HepG2 (cell line): ENCODE data around the gene RGS6. TPM values are rescaled to one million over a fixed set of nuclear protein-coding genes. Genes with fewer than 3 reads are reported as not detected.

Experiments used
- ATAC-seq: fragments of 200-7000 bp; cut with Tn5 transposase; 3 replicates; pipeline ENCODE4 v1.9.1; 2020; ENCODE audit warnings: mild to moderate bottlenecking, moderate library complexity
- BruUV-seq: library from RNA; stranded (reverse); fragments of 400-500 nt; replicated peaks from 2 replicates; lab custom pipeline; 2021; lab: Mats Ljungman, UMichigan
- CTCF ChIA-PET: fragments of 300-600 bp; formaldehyde crosslinking; extraction: SDS; loops from one replicate; lab custom pipeline; 2021; ENCODE audit warnings: low total read pairs, inconsistent platforms, low intra/inter-chr PET ratio; lab: Yijun Ruan, JAX
- POLR2A ChIA-PET: fragments of 350-600 bp; sonication (Branson Sonifier 250); formaldehyde crosslinking; loops from one replicate; lab custom pipeline; 2020; ENCODE audit warnings: antibody characterized with exemption, inconsistent platforms; lab: Yijun Ruan, JAX
- DNase-seq: peaks from one replicate; pipeline ENCODE4 v3.0.0-alpha.2; 2015; ENCODE audit warnings: low spot score
- FAIRE-seq: peaks from 3 replicates; lab custom pipeline; 2011; peaks lifted over from hg19 to GRCh38; lab: Jason Lieb, UNC
- H2AFZ ChIP-seq: one replicate; pipeline ENCODE4 v1.6.1; 2011; ENCODE audit warnings: low read length, inconsistent platforms
- H3K27ac ChIP-seq: fragments of 300-600 bp; 3 replicates; pipeline ENCODE4 v1.8.0; 2011; ENCODE audit warnings: mixed run types, mild to moderate bottlenecking, mixed read lengths, low read length, inconsistent platforms; ENCODE audit not compliant: insufficient read depth; ENCODE audit errors: extremely low read length
- H3K27me3 ChIP-seq, 2 experiments: fragments of 200-600 bp in 1 of 2; 2 replicates in 1 of 2; 3 replicates in 1 of 2; pipeline versions ENCODE4 v1.6.0 to v1.8.0; 2011; ENCODE audit warnings: low read length in 2 of 2, mild to moderate bottlenecking in 2 of 2, moderate library complexity in 2 of 2, inconsistent platforms in 1 of 2; ENCODE audit not compliant: insufficient read depth in 2 of 2, control insufficient read depth in 1 of 2
- H3K36me3 ChIP-seq, 2 experiments: fragments of 200-600 bp in 1 of 2; replicated peaks in 1 of 2; 2 replicates in 1 of 2; 3 replicates in 1 of 2; pipeline versions ENCODE4 v1.5.1 to v1.8.0; 2011; ENCODE audit warnings: low read length in 2 of 2, inconsistent platforms in 1 of 2; ENCODE audit not compliant: insufficient read depth in 2 of 2, control insufficient read depth in 1 of 2
- H3K4me1 ChIP-seq: 2 replicates; pipeline ENCODE4 v1.5.1; 2012; ENCODE audit warnings: low read length, inconsistent platforms; ENCODE audit not compliant: insufficient read depth
- H3K4me2 ChIP-seq: 2 replicates; pipeline ENCODE4 v1.6.0; 2011; ENCODE audit warnings: low read depth, low read length, inconsistent platforms
- H3K4me3 ChIP-seq, 3 experiments: fragments of 200-600 bp in 1 of 3; sonication (generic), shearing (Covaris generic) in 1 of 3; replicated peaks in 1 of 3; 2 replicates each; pipeline ENCODE4 v1.5.1; 2011 to 2016; ENCODE audit warnings: low read length in 3 of 3, inconsistent platforms in 2 of 3, low read depth in 2 of 3, mild to moderate bottlenecking in 2 of 3, control low read depth in 1 of 3, mixed read lengths in 1 of 3; ENCODE audit not compliant: insufficient read depth in 1 of 3
- H3K79me2 ChIP-seq: one replicate; pipeline ENCODE4 v1.6.1; 2011; ENCODE audit warnings: low read length, inconsistent platforms; ENCODE audit not compliant: insufficient read depth
- H3K9ac ChIP-seq: 2 replicates; pipeline ENCODE4 v1.6.0; 2011; ENCODE audit warnings: mild to moderate bottlenecking, low read depth, low read length, inconsistent platforms; ENCODE audit not compliant: insufficient read depth
- H3K9me3 ChIP-seq: 2 replicates; pipeline ENCODE4 v1.5.1; 2012; ENCODE audit warnings: mild to moderate bottlenecking, low read length
- H4K20me1 ChIP-seq: 2 replicates; pipeline ENCODE4 v1.6.0; 2011; ENCODE audit warnings: inconsistent platforms, mild to moderate bottlenecking, low read length, moderate library complexity; ENCODE audit not compliant: insufficient read depth
- ATM ChIP-seq: fragments of 450-650 bp; IDR thresholded peaks from 2 replicates; pipeline ENCODE4 v1.7.1; 2017; ENCODE audit warnings: mild to moderate bottlenecking, borderline replicate concordance
- JUND ChIP-seq: sonication (generic); formaldehyde crosslinking; IDR thresholded peaks from 2 replicates; pipeline ENCODE4 v1.8.0; 2022; ENCODE audit warnings: mild to moderate bottlenecking, missing genetic modification reagents
- MIER2 ChIP-seq: IDR thresholded peaks from 2 replicates; pipeline ENCODE4 v1.6.1; 2016; ENCODE audit warnings: missing biosample characterization, missing genetic modification reagents
- PCBP2 ChIP-seq: fragments of 200-400 bp; formaldehyde crosslinking; optimal IDR thresholded peaks from 2 replicates; pipeline ENCODE3; 2018; ENCODE audit warnings: low read length, low read depth; ENCODE audit not compliant: poor library complexity, severe bottlenecking
- TCF12 ChIP-seq, 2 experiments: fragments of 450-650 bp in 1 of 2; sonication (generic) in 1 of 2; formaldehyde crosslinking in 1 of 2; IDR thresholded peaks; 2 replicates each; pipeline versions ENCODE4 v1.6.1 to v1.8.0; 2017 to 2022; ENCODE audit warnings: antibody characterized with exemption in 1 of 2, mild to moderate bottlenecking in 1 of 2, missing genetic modification reagents in 1 of 2, moderate library complexity in 1 of 2
- YY1 ChIP-seq: IDR thresholded peaks from 2 replicates; pipeline ENCODE4 v1.6.1; 2011; ENCODE audit warnings: low read length, low read depth, moderate library complexity, mild to moderate bottlenecking; ENCODE audit not compliant: insufficient read depth, insufficient replicate concordance
- ZNF629 ChIP-seq: sonication (generic); formaldehyde crosslinking; conservative IDR thresholded peaks from 2 replicates; pipeline ENCODE4 v1.5.0; 2020; ENCODE audit warnings: missing genetic modification reagents
- ZNF672 ChIP-seq: sonication (generic); formaldehyde crosslinking; IDR thresholded peaks from 2 replicates; pipeline ENCODE4 v1.8.1; 2022; ENCODE audit warnings: missing genetic modification reagents
- WGBS: methylation state at CpG from one replicate; pipeline ENCODE4 v1.1.6; 2017; ENCODE audit warnings: low lambda C conversion rate; 5-methylcytosine and 5-hydroxymethylcytosine counted together
- in situ Hi-C: cut with HindIII; loops from 2 replicates; pipeline ENCODE4 v1.10.0; 2017; ENCODE audit warnings: low pct_unique_long_range_greater_than_20kb; ENCODE audit not compliant: extremely low pct_ligation_motif_present
- intact Hi-C: fragments of 100-400 bp; cut with micrococcal nuclease; formaldehyde crosslinking; loops from one replicate; pipeline ENCODE4 v1.10.0; 2022; ENCODE audit not compliant: unreplicated experiment
- polyA plus RNA-seq, 8 experiments: library from polyadenylated mRNA; depleted of rRNA in 3 of 8; stranded (reverse) in 7 of 8; unstranded in 1 of 8; fragments of >200 nt; fragmentation: Illumina TruSeq in 4 of 8; extraction: Trizol in 4 of 8; gene quantifications; 2 replicates each; pipeline versions ENCODE4 v1.2.1 to v1.2.3, GENCODE V29; 2011 to 2016; ENCODE audit warnings: low read depth in 4 of 8, missing spikeins in 1 of 8, mixed read lengths in 1 of 8; ENCODE audit not compliant: insufficient read depth in 1 of 8
- total RNA-seq, 5 experiments: library from RNA; depleted of rRNA; stranded (reverse); fragments of >200 nt; fragmentation: Illumina TruSeq; extraction: Trizol; gene quantifications; 2 replicates each; pipeline ENCODE4 v1.2.3, GENCODE V29; 2016; ENCODE audit warnings: low read depth in 1 of 5
- TF ChIP-seq, protein P1 (sequence below): sonication (generic); formaldehyde crosslinking; IDR thresholded peaks from 2 replicates; pipeline ENCODE4 v1.8.0; 2023; ENCODE audit warnings: mild to moderate bottlenecking, missing genetic modification reagents
- TF ChIP-seq, protein P2 (sequence below): IDR thresholded peaks from 2 replicates; pipeline ENCODE4 v1.6.1; 2016; ENCODE audit warnings: mild to moderate bottlenecking, missing biosample characterization, missing genetic modification reagents

The RGS6 gene
- total and polyA plus RNA-seq, 2 of the 13 experiments (the other 11 are each of a cell fraction or from before 2014, with no cell fraction given), result not detected

DNA sequence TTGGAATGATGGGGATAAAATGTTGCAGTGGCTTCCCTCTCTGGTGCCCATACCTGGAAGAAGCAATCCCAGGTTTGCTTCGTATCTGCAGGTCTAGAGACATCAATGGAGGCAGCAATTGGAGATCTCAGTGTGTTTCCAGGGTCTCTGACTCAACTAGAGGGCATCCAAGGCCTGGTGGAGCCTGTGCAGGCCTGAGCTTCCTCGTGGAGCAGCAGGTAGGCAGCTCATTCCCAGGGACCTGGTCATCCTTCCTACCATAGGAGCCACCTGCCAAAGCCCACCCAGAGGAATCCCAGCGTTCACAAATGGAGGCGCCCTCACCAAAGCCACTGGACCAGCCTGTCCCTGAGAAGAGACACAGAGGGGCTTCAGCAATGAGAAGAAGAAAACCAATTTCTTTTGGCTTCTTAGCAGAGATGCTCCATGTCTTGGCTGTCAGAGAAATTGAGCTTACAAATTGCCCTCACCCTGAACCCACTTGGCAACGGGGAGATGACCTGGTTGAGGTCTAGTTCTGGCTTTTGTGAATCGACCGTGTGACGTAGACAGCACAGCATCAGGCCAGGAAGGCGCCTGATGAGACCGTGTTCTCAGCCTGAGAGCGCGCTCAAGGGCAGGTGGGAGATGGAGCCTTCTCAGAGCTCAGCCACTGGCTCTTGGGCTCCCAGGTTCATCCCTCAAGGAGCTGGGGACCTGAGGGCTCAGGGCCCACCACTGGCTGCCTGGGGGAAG lies 678.0 kb downstream of the RGS6 start:
- Histone ChIP-seq H3K9me3 (no peaks in the 10 kb centered on the region), H3K27me3 (peaks cover 2 to 25% of the 10 kb centered on the region in 2 experiments; a peak in 3 of 5 replicates), H3K79me2 (no peaks in the 10 kb centered on the region), H3K9ac (no peak overlapping the region), H3K36me3 (no peaks in the 10 kb centered on the region), H4K20me1 (no peaks in the 10 kb centered on the region), H3K4me3 (no peak overlapping the region), H3K27ac (no peak overlapping the region), H3K4me1 (no peaks in the 10 kb centered on the region), H2AFZ (no peak overlapping the region), H3K4me2 (no peak overlapping the region)
- FAIRE-seq, result no peak
- no TSS peak for BruUV-seq
- intact Hi-C loops, result no loop called here
- CTCF ChIA-PET, result no interaction called here
- no peak for ATAC-seq
- no peak for DNase-seq
- TF ChIP-seq ZNF672 (no peak), ATM (no peak), PCBP2 (no peak), MIER2 (CRISPR knock-in tag) (no peak), TCF12 (IDR thresholded peaks at IDR 0.05) (no peak), TCF12 (CRISPR knock-in tag; IDR thresholded peaks at IDR 0.05) (no peak), ZNF629 (CRISPR knock-in tag) (no peak), YY1 (no peak), JUND (CRISPR knock-in tag) (no peak)
- TF ChIP-seq, protein P1, sequence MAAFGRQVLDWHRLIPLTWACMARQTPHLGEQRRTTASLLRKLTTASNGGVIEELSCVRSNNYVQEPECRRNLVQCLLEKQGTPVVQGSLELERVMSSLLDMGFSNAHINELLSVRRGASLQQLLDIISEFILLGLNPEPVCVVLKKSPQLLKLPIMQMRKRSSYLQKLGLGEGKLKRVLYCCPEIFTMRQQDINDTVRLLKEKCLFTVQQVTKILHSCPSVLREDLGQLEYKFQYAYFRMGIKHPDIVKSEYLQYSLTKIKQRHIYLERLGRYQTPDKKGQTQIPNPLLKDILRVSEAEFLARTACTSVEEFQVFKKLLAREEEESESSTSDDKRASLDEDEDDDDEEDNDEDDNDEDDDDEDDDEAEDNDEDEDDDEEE (CRISPR knock-in tag), result no peak
- TF ChIP-seq, protein P2, sequence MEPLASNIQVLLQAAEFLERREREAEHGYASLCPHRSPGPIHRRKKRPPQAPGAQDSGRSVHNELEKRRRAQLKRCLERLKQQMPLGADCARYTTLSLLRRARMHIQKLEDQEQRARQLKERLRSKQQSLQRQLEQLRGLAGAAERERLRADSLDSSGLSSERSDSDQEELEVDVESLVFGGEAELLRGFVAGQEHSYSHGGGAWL (CRISPR knock-in tag), result no peak
- TF ChIP-seq, all 625 proteins: peak for 0
- in situ Hi-C loops, result no loop called here
- WGBS, result 34% methylated on average over 7 of the region's 12 CpGs
- POLR2A ChIA-PET, result no interaction called here
